HCT116 (cell line): ENCODE results near the gene SH3PXD2A. TPM values are rescaled to one million over a fixed set of nuclear protein-coding genes. Genes with fewer than 3 reads are reported as not detected.

Experiments used
- ATAC-seq: fragments of 200-7000 bp; cut with Tn5 transposase; 2 replicates; pipeline ENCODE4 v1.9.1; 2020; ENCODE audit warnings: mild to moderate bottlenecking, moderate library complexity
- BruUV-seq: library from RNA; stranded (reverse); fragments of 400-500 nt; replicated peaks from 2 replicates; lab custom pipeline; 2021; lab: Mats Ljungman, UMichigan
- CTCF ChIA-PET: fragments of 300-600 bp; sonication (Branson Sonifier 250); formaldehyde crosslinking; loops from one replicate; lab custom pipeline; 2021; ENCODE audit warnings: antibody characterized with exemption; lab: Charles Lee
- POLR2A ChIA-PET: fragments of 300-600, 350-600 bp; sonication (Branson Sonifier 250); formaldehyde crosslinking; loops from one replicate; lab custom pipeline; 2021; ENCODE audit warnings: antibody characterized with exemption; lab: Charles Lee
- RAD21 ChIA-PET, 2 experiments: fragments of 300-600 bp; sonication (Branson Sonifier 250); formaldehyde crosslinking; loops; one replicate each; lab custom pipeline; 2023; ENCODE audit warnings: low total read pairs in 2 of 2; ENCODE audit not compliant: uncharacterized antibody in 2 of 2, unreplicated experiment in 2 of 2, low non-redundant PET in 1 of 2; lab: Charles Lee
- DNase-seq: peaks from one replicate; pipeline ENCODE4 v3.0.0-alpha.2; 2010; ENCODE audit warnings: low read depth, low spot score
- H2AFZ ChIP-seq: fragments of 200-600 bp; shearing (Covaris generic), sonication (generic); 2 replicates; pipeline ENCODE4 v1.6.1; 2017; ENCODE audit warnings: low read depth, mixed run types, mixed read lengths, antibody characterized with exemption, low read length; ENCODE audit not compliant: poor library complexity, severe bottlenecking
- H3K27ac ChIP-seq: 2 replicates; pipeline ENCODE4 v1.5.1; 2012; ENCODE audit warnings: low read depth, low read length
- H3K27me3 ChIP-seq: fragments of 200-600 bp; sonication (generic); 2 replicates; pipeline ENCODE4 v1.6.1; 2016; ENCODE audit warnings: mixed run types, low read length, mixed read lengths; ENCODE audit not compliant: insufficient read depth
- H3K36me3 ChIP-seq, 2 experiments: fragments of 200-500 bp in 1 of 2; fragments of 200-600 bp in 1 of 2; sonication (Bioruptor generic) in 1 of 2; sonication (generic) in 1 of 2; 2 replicates each; pipeline versions ENCODE4 v1.5.1 to v1.6.1; 2014 to 2016; ENCODE audit warnings: low read length in 2 of 2, inconsistent platforms in 1 of 2, mixed read lengths in 1 of 2, mixed run types in 1 of 2; ENCODE audit not compliant: insufficient read depth in 2 of 2, control insufficient read depth in 1 of 2
- H3K4me1 ChIP-seq, 2 experiments: fragments of 200-600 bp in 1 of 2; sonication (generic) in 1 of 2; 2 replicates each; pipeline versions ENCODE4 v1.5.1 to v1.6.1; 2012 to 2017; ENCODE audit warnings: low read length in 2 of 2, inconsistent platforms in 1 of 2, mild to moderate bottlenecking in 1 of 2, mixed read lengths in 1 of 2, mixed run types in 1 of 2, moderate library complexity in 1 of 2; ENCODE audit not compliant: insufficient read depth in 2 of 2, control insufficient read depth in 1 of 2
- H3K4me2 ChIP-seq: fragments of 200-600 bp; sonication (generic); 2 replicates; pipeline ENCODE4 v1.6.1; 2017; ENCODE audit warnings: mixed run types, low read length, mixed read lengths
- H3K4me3 ChIP-seq, 2 experiments: fragments of 200-600 bp in 1 of 2; sonication (generic) in 1 of 2; replicated peaks in 1 of 2; 2 replicates each; pipeline ENCODE4 v1.5.1; 2011 to 2016; ENCODE audit warnings: low read length in 2 of 2, control low read depth in 1 of 2, low read depth in 1 of 2, mild to moderate bottlenecking in 1 of 2, mixed read lengths in 1 of 2, mixed run types in 1 of 2
- H3K79me2 ChIP-seq: fragments of 200-600 bp; sonication (generic); 2 replicates; pipeline ENCODE4 v1.6.1; 2017; ENCODE audit warnings: mild to moderate bottlenecking, mixed run types, low read length, moderate library complexity, mixed read lengths; ENCODE audit not compliant: insufficient read depth
- H3K9ac ChIP-seq: fragments of 200-600 bp; sonication (generic); 2 replicates; pipeline ENCODE4 v1.6.1; 2016; ENCODE audit warnings: low read length, mixed read lengths
- H3K9me2 ChIP-seq: fragments of 200-600 bp; sonication (generic), shearing (Covaris generic); 2 replicates; pipeline ENCODE4 v1.6.1; 2017; ENCODE audit warnings: mixed run types, mild to moderate bottlenecking, moderate library complexity; ENCODE audit not compliant: insufficient read depth
- H3K9me3 ChIP-seq, 2 experiments: fragments of 200-500 bp in 1 of 2; fragments of 200-600 bp in 1 of 2; sonication (Bioruptor generic) in 1 of 2; sonication (generic) in 1 of 2; 2 replicates each; pipeline ENCODE4 v1.6.1; 2014 to 2017; ENCODE audit warnings: low read length in 2 of 2, mixed read lengths in 2 of 2, inconsistent platforms in 1 of 2, low read depth in 1 of 2, mild to moderate bottlenecking in 1 of 2, mixed run types in 1 of 2, moderate library complexity in 1 of 2; ENCODE audit not compliant: control insufficient read depth in 1 of 2, insufficient read depth in 1 of 2
- H4K20me1 ChIP-seq: fragments of 200-600 bp; sonication (generic), shearing (Covaris generic); 2 replicates; pipeline ENCODE4 v1.6.1; 2017; ENCODE audit warnings: mixed run types, mild to moderate bottlenecking, moderate library complexity; ENCODE audit not compliant: insufficient read depth
- ATF3 ChIP-seq: IDR thresholded peaks from 2 replicates; pipeline ENCODE4 v1.6.1; 2012
- ELF1 ChIP-seq: IDR thresholded peaks from 2 replicates; pipeline ENCODE4 v1.6.1; 2012; ENCODE audit warnings: low read depth, borderline replicate concordance
- EZH2phosphoT487 ChIP-seq: fragments of 200-600 bp; IDR thresholded peaks from 2 replicates; pipeline ENCODE4 v1.6.1; 2018; ENCODE audit warnings: antibody characterized with exemption, borderline replicate concordance
- SIN3A ChIP-seq: IDR thresholded peaks from 2 replicates; pipeline ENCODE4 v1.6.1; 2012; ENCODE audit warnings: low read depth
- SP1 ChIP-seq: IDR thresholded peaks from 2 replicates; pipeline ENCODE4 v1.6.1; 2012; ENCODE audit warnings: low read depth
- SRF ChIP-seq: IDR thresholded peaks from 2 replicates; pipeline ENCODE4 v1.6.1; 2012; ENCODE audit warnings: low read depth
- ZBTB33 ChIP-seq: IDR thresholded peaks from 2 replicates; pipeline ENCODE4 v1.6.1; 2011; ENCODE audit warnings: mild to moderate bottlenecking, low read length, moderate library complexity; ENCODE audit not compliant: insufficient replicate concordance; ENCODE audit errors: extremely low read depth
- ZNF274 ChIP-seq: fragments of 200-500 bp; sonication (Bioruptor generic); IDR thresholded peaks from 2 replicates; pipeline ENCODE4 v1.6.1; 2014; ENCODE audit warnings: mild to moderate bottlenecking, low read depth, low read length, inconsistent platforms
- intact Hi-C: fragments of 100-400 bp; cut with micrococcal nuclease; formaldehyde crosslinking; loops from 2 replicates; pipeline ENCODE4 v1.10.0; 2022
- total RNA-seq: library from RNA; stranded (reverse); gene quantifications from one replicate; pipeline ENCODE4 v1.2.1, GENCODE V29; 2021; ENCODE audit not compliant: unreplicated experiment

SH3PXD2A gene
- total RNA-seq, 1 experiment from 2014 or later, result 8.7 TPM

DNA sequence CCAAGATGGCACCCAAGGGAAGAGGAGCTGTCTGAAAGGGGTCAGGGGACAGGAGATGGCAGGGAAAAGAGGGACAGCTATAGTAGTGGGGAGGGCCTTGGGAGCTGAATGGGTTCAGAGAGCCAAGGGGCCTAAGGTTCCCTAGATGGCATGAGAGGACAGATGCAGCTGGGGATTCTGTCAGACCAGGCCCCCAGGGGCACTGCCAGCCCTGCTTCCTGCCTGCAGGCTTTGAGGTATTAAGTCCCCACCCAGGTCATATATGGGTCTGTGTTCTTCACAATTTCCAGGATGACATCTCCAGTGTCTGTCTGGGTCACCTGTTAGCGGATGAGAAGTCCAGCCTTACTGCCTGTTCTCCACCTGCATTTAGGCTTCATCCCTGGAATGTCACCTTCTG is 305.1 kb downstream of the SH3PXD2A start (continued):
- TF ChIP-seq ATF3 (no peak), SIN3A (no peak), ZBTB33 (no peak), SP1 (no peak), SRF (no peak), ELF1 (no peak), EZH2phosphoT487 (no peak)

GRCh38 chr10:103549349-103549685 is 306.1 kb downstream of the SH3PXD2A start:
- H2AFZ ChIP-seq, result no peak overlapping the region
- H3K9ac ChIP-seq, result no peak overlapping the region
- ChIA-PET RAD21 (interaction anchor here in 1 of 2 experiments (0.6 kb wide), 1 partner anchor 10 kb away, joined by 4 read pairs; no protein-coding TSS in a partner anchor), CTCF (no interaction called here), POLR2A (interaction anchor here (0.6 kb wide), 1 partner anchor 98 kb away, joined by 3 read pairs; no protein-coding TSS in a partner anchor)
- no peak for TF ChIP-seq ZNF274
- BruUV-seq, result no TSS peak
- no peaks in the 10 kb centered on the region for H3K79me2 ChIP-seq
- H3K27me3 ChIP-seq, result no peaks in the 10 kb centered on the region
- no peak overlapping the region for H3K4me3 ChIP-seq
- peaks cover 4 to 20% of the 10 kb centered on the region in 2 experiments; a peak in 3 of 4 replicates for H3K4me1 ChIP-seq
- H4K20me1 ChIP-seq, result no peaks in the 10 kb centered on the region
- no peak for DNase-seq
- H3K36me3 ChIP-seq, result no peaks in the 10 kb centered on the region
- H3K27ac ChIP-seq, result no peak overlapping the region
- no peaks in the 10 kb centered on the region for H3K9me2 ChIP-seq
- H3K9me3 ChIP-seq, result no peaks in the 10 kb centered on the region
- H3K4me2 ChIP-seq, result no peak overlapping the region
- ATAC-seq, result no peak
- intact Hi-C loops, result no loop called here
